GM18873 (cell line): ENCODE data around the gene ARHGAP24.

Source experiments
- ATAC-seq: cut with Tn5 transposase; IDR thresholded peaks from one replicate; pipeline ENCODE4 v1.9.1; 2021; ENCODE audit warnings: mild to moderate bottlenecking, moderate library complexity, moderate number of reproducible peaks; ENCODE audit not compliant: unreplicated experiment, low FRiP score

ARHGAP24 gene

GRCh38 chr4:85474818-85475630, at the start of gene ARHGAP24:
TSS of gene ARHGAP24 (plus strand) at chr4:85475150.
- peak; percentile 88 for ATAC-seq

- no peak for ATAC-seq
Observed at GRCh38 chr4:85426366-85426765, 48.6 kb upstream of the ARHGAP24 start.

DNA sequence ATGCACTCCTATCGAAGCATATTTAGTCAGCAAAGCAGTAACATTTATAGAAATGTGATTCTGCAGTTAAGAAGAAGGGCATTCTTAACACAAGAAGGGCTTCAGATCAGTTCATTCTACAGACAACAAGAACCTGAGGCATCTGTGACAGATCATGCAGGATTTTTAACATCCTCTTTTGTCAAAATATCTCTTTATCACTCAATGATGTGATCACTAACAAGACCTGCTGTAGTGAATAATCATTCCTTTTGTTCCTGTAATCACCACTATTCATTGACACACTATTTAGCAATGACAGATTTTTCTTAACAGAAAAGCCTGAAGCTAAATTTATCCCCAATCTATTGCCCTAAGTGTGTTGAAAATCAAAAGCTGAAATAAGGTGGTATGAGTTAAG, 47.8 kb upstream of the ARHGAP24 start:
- ATAC-seq = no peak

- ATAC-seq = no peak
Observed at GRCh38 chr4:85430226-85430625, 44.7 kb upstream of the ARHGAP24 start.

GRCh38 chr4:85430697-85431096, 44.3 kb upstream of the ARHGAP24 start:
- no peak for ATAC-seq

DNA sequence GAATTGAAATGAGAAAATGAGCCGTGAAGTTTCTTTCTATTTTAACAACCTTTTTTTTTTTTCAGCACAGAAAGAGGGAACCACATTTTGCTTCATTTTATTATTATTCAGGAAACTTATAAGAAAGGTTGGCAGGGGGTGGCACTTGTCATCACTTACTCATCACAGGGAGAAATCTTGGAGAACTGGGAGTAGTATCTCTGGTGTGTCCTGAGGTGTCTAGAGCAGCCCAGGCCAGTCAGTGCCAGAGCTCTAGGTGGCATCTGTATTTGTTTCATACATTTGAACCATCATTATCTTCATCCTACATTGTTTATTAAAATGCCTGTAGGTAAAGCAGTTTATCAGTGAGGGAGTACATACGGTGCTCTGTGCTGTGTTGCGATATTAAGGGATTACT, 43.8 kb upstream of the ARHGAP24 start:
- ATAC-seq = no peak

DNA sequence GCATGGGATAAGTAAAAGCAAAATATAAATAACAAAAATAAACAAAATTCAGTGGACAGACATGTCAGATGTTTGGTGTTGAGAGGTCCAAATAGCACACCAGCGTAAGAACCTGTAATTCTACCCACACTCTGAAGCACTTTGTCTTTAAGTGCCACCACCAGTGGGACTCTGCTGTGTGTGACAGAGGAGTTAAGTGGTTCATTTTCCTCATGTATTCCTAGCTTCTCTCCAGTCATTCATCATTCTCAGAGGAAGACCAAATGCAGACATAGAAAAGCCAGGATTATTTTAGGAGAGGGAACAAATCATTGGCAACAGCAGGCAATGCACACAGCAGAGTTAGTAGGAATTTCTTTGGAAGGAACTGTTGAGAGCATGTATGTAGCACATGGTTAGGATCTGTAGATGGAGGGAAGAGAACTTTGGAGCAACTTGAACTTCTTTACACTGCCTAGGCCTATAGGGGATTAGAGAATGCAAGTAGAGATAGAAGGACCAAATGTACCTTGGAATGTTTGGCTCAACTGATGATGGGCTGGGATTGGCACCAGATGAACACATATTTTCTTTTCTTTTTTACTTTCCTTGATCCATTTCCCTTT, 43.0 kb upstream of the ARHGAP24 start:
- no peak for ATAC-seq

DNA sequence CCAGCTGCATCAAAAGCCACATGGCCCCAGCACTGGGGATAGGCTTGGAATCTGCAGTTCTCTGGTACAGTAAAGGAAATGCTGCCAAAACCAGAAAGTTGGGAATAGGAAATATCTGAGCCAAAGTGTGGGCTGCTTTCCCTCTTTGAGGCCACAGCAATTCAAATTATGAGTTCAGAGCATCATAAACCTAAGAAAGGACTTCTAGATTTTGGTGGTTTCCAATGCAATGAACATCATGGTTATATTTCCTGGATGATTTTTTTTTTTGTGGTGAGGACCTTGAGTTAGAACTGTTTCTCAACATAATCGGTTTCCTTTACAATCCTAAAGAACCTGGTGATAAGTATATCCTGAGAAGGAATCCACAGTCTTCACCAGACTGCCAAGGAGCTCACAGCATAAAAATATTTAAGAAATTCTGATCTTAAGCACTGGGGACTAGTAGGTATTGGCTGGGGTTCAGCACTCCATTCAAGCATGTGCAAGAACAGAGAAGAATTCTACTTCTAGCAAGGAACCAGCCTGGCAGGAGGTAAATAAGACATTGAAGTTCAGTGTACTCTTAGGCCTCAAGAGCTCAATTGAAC, 29.8 kb upstream of the ARHGAP24 start:
- no peak for ATAC-seq

GRCh38 chr4:85446141-85446861, 28.6 kb upstream of the ARHGAP24 start:
- no peak for ATAC-seq

GRCh38 chr4:85448906-85449890, 25.8 kb upstream of the ARHGAP24 start:
- ATAC-seq = no peak

DNA sequence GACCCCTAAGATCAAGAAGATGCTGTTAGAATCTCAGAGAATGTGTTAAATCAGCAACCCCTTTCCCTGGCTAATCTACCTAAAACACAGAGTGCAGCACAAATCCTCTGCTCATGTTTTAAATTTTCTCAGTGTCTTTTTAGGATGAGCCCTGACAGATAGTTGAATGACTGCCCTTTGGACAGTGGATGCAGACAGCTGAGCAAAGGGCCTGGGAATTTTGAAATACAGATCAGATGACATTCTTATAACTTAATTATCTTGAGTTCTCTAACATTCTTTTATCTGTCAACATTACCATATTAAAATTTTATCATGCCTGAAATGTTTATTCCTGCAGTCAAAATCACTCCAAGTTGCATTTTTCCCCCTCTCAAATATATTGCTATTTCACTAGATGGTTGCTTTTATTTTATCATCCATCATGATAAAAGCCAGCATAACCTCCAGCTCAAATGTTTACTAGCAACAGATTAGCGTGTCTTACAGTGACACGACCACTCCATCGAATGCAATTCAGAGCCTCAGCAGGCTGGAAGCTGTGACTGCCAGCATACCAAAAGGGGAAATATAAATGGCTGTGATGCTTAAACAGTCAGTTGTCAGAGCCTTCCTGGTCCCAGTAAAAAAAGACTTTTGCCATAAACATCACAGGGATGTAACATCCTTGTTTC, 22.8 kb upstream of the ARHGAP24 start:
- no peak for ATAC-seq

DNA sequence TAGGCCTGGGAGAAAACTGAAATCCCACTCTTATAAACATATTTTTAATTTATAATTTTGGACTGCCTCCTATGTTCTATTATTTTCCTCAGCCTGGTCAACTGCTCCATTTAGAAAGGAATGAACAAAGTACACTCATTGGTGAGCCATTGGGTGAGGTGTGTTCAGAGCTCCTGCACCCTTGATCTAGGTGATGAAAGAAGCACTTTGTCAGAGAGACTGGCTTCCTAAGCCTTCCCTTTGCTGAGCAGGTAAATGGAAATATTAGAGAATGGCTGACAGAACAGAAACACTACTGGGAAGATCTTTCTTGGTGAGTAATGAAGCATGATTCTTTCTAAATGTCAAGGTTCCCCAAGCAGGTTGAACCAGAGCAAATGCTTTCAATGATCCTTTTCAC, 19.0 kb upstream of the ARHGAP24 start:
- ATAC-seq = no peak

- ATAC-seq = no peak
Observed at GRCh38 chr4:85457752-85458467, 17.0 kb upstream of the ARHGAP24 start.

- ATAC-seq = no peak
Observed at GRCh38 chr4:85459736-85460135, 15.2 kb upstream of the ARHGAP24 start.

DNA sequence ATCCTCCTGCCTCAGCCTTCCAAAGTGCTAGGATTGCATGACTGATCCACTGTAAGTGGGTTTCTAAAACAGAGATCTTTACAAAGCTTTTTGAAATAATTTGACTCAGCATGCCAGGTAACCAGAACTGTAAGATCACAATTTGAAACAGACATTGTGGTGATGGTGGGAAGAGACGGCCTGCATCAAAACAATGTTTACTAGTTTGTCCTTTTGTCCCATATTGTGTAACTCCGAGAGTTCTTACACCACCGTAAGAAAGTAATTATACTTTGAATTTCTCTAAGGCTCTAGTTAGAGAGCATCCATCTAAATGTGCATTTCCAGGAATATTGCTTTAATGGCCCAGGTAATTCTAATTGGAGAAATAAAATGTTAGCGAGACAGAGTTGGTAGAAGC, 594 bp upstream of the ARHGAP24 start:
- ATAC-seq = no peak

DNA sequence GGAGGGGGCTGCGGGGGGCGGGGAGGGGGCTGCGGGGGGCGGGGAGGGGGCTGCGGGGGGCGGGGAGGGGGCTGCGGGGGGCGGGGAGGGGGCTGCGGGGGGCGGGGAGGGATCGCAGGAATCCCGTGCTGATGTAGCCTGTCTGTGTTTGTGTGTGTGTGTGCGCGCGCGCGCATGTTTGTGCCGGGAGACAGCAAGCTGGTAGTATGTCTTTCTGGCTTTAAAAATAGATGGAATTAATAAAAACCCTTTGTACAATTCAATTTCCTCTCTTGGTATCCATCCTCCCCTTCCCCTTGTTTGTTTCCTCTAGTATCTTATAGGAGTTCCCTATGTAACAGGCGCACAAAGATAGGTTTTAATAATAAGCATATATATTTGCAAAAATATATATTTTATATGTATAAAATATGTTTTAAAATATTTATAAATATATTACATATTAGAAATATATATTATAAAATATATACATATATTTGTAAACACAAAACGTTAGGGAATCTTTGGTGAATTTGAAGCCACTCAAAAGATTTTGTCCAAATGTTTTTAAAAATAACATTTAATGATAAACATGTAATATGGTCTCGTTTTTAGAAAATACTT, 782 bp downstream of the ARHGAP24 start:
- no peak for ATAC-seq

DNA sequence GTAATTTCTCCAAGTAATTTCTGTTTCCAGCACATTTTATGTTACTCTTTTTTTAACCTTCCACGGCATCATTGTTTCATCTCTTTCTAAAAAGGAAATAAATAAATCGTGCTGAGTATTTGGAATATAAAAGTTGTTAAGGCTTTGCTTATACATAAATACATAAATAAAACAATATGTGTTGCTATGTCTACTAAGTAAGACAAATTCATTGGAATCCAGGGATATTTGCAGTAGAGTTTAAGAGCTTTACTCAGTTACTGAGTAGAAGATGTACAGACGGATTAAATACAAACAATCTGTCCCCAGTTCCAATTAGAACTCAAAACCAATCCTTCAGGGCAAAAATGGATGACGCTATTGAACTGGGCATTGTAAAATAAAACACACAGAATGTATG, 1.4 kb downstream of the ARHGAP24 start:
- no peak for ATAC-seq

- no peak for ATAC-seq
Observed at GRCh38 chr4:85477534-85477933, 2.6 kb downstream of the ARHGAP24 start.
